Activated CD8-positive, alpha-beta memory T cell treated with anti-CD3 and anti-CD28 coated beads, Interleukin-2, amount 50 U/mL, for 24 hours (primary cell): ENCODE data around the gene SNHG17.

ENCODE experiments used
- DNase-seq: peaks from one replicate; pipeline ENCODE4 v3.0.0-alpha.2; 2020; ENCODE audit errors: extremely low read depth

The SNHG17 gene

GRCh38 chr20:38373898-38374297 lies 61.2 kb downstream of the SNHG17 start:
- DNase-seq: no peak

- DNase-seq: no peak
Observed at GRCh38 chr20:38373231-38373867, 61.8 kb downstream of the SNHG17 start.

GRCh38 chr20:38372806-38373205 lies 62.3 kb downstream of the SNHG17 start:
- DNase-seq: no peak
